Activated effector memory CD4-positive, alpha-beta T cell treated with Interleukin-2 at 50 U/mL for 16 hours (primary cell): ENCODE measurements around the gene COL5A2.

Experiments
- DNase-seq: peaks from one replicate; pipeline ENCODE4 v3.0.0-alpha.2; 2020

Gene COL5A2

GRCh38 chr2:189046320-189046719 is 133.2 kb downstream of the COL5A2 start:
- no peak for DNase-seq

GRCh38 chr2:189045836-189046235 is 133.7 kb downstream of the COL5A2 start:
- DNase-seq, result no peak

- DNase-seq, result no peak
Observed at GRCh38 chr2:189037518-189037917, 142.0 kb downstream of the COL5A2 start.

- DNase-seq, result no peak
Observed at GRCh38 chr2:189024901-189025618, 154.5 kb downstream of the COL5A2 start.

GRCh38 chr2:189022492-189022891 is 157.1 kb downstream of the COL5A2 start:
- no peak for DNase-seq

GRCh38 chr2:189022053-189022481 is 157.5 kb downstream of the COL5A2 start:
- DNase-seq, result no peak

GRCh38 chr2:189020179-189020578 is 159.4 kb downstream of the COL5A2 start:
- no peak for DNase-seq

- no peak for DNase-seq
Observed at GRCh38 chr2:189018631-189019030, 160.9 kb downstream of the COL5A2 start.

- DNase-seq, result no peak
Observed at GRCh38 chr2:189016311-189016861, 163.2 kb downstream of the COL5A2 start.

- DNase-seq, result no peak
Observed at GRCh38 chr2:189015359-189015758, 164.2 kb downstream of the COL5A2 start.

- no peak for DNase-seq
Observed at GRCh38 chr2:189014449-189015138, 165.0 kb downstream of the COL5A2 start.

- DNase-seq, result no peak
Observed at GRCh38 chr2:189013671-189014448, 165.7 kb downstream of the COL5A2 start.

GRCh38 chr2:189013031-189013430 is 166.5 kb downstream of the COL5A2 start:
- no peak for DNase-seq

GRCh38 chr2:189012351-189012750 is 167.2 kb downstream of the COL5A2 start:
- DNase-seq, result no peak

- DNase-seq, result no peak
Observed at GRCh38 chr2:189010536-189010935, 169.0 kb downstream of the COL5A2 start.

- DNase-seq, result no peak
Observed at GRCh38 chr2:189008555-189009262, 170.9 kb downstream of the COL5A2 start.

GRCh38 chr2:189002079-189002478 is 177.5 kb downstream of the COL5A2 start:
- no peak for DNase-seq

- DNase-seq, result no peak
Observed at GRCh38 chr2:189000221-189000620, 179.3 kb downstream of the COL5A2 start.

GRCh38 chr2:188997263-188997662 is 182.3 kb downstream of the COL5A2 start:
- DNase-seq, result no peak

GRCh38 chr2:188993247-188993646 is 186.3 kb downstream of the COL5A2 start:
- DNase-seq, result no peak

- DNase-seq, result no peak
Observed at GRCh38 chr2:188986839-188987238, 192.7 kb downstream of the COL5A2 start.

GRCh38 chr2:188984680-188985079 is 194.9 kb downstream of the COL5A2 start:
- DNase-seq, result no peak

- no peak for DNase-seq
Observed at GRCh38 chr2:188984065-188984491, 195.5 kb downstream of the COL5A2 start.
